Measurements from ENCODE around the gene ARHGEF7.
"Not testable (repeated sequence)": the region's sequence is repeated elsewhere in the genome, so short reads cannot be mapped to it uniquely, and the experiment has no call there.

Gene ARHGEF7

DNA sequence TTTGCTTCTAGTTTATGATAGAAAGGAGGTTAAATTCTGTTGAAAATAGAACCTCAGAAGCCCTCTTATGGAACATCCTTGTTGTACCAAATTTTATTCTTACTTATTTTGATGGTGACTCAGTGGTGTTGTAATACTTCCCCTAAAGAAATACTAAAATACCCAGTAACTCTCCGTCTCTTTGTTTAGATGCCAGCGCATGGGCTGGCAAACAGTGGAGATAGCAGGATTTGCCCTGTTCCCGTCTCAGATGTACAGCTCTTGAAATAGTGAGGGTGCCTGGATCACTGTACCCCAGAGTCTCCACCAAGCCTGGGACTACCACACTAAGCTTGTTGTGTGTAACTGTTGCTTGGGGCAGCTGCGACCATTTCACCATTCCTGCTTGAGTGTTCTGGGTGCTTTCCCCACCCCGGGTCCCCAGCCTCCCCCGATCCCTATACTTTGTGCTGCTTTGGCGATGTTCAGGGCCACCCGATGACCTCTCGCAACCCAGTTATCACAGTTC is 138.3 kb downstream of the ARHGEF7 start:
- no peak for DNase-seq (ENCODE audit: low read depth)

DNA sequence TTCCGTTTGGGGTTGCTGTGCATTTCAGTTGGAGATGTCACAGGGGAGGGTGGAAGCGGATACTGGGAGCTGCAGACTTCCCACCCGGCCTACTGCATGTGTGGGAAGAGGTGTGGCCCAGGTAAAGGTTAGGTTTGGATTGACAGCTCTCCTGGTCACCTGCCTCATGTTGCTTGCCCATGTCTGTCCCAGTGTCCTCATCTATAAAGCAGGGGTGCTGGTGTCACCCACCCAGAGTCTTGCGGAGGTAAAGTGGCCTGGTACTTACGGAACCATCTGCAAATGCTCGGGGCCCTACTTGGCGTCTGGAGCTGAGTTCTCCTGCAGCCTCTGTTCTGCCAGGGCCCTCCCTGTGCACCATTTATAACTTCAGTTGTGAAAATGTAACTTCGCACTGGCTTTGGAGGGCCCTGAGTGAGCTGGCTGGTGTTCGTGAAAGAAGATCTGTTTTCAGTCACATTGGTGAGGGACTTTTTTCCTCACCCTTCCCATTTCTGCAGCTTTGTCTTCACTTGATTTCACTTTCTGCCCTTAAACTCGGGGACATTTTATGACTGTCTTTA is 140.2 kb downstream of the ARHGEF7 start:
- DNase-seq (ENCODE audit: low read depth) = no peak

DNA sequence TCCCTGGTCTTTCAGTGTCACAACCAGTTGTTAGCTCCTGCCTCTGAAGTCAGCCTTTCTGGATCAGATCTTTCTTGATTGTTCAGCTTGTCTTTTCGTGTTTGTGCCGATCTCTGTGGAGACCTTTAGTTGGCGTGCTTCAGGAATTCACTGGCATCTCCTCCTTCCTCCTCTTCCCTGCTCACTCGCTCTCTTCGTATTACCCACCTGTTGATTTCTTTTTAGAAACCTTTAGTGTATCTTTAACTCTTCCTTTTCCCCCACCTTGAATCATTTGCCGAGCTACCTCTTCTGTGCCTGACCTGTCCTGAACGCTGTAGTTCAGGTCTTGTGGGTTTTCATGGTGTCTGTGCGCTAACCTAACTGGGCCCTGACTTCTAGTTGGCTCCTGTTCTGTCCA is 141.3 kb downstream of the ARHGEF7 start:
- no peak for DNase-seq (ENCODE audit: low read depth)

DNA sequence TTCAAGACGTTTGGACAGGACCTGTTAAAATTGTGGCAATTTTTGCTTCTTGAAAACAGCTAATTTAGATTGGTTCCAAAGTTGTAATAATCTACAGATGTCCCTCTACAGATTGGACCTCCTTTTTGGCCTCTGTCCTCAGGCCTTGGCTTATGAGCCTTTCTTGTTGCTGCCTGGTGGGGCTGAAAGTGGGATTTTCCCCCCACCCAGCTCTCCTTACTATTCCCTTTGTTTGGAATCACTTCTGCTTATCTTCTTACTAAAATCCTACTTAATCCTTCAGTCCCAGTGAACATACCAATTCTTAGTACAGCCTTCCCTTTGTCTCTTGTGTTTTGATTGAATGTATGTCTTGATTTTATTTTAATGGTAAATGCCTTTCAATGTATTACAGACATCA is 141.8 kb downstream of the ARHGEF7 start:
- DNase-seq (ENCODE audit: low read depth) = no peak

DNA sequence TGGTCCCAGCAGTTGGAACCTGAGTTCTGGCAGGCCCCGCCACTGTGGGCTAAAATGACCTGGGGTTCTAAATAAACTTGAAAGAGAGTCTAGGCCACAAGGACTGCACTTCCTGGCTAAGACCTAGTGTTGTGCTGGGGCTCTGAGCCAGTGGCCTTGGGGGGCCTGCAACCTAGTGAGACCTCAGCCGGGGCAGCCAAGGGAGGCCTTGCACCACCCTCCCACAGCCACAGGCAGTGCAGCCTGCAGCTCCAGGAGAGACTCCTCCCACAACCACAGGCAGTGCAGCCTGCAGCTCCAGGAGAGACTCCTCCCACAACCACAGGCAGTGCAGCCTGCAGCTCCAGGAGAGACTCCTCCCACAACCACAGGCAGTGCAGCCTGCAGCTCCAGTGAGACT is 142.8 kb downstream of the ARHGEF7 start:
- DNase-seq (ENCODE audit: low read depth) = not testable (repeated sequence)

DNA sequence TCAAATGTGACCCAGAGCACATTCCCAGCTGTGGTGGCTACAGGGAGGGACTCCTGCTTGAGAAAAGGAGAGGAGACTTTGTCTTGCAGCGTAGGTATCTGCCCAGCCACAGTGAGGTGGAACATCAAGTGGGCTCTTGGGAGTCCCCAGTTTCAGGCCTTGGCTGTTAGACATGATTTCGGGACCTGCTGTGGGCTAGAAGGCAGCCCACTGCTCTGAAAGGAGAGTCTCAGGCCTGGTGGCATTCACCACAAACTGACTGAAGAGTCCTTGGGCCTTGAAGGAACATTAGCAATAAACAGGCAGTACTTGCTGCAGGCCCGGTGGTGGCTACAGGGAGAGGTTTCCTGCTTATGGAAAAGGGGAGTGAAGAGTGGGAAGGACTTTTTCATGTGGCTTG is 143.5 kb downstream of the ARHGEF7 start:
- DNase-seq (ENCODE audit: low read depth) = no peak

DNA sequence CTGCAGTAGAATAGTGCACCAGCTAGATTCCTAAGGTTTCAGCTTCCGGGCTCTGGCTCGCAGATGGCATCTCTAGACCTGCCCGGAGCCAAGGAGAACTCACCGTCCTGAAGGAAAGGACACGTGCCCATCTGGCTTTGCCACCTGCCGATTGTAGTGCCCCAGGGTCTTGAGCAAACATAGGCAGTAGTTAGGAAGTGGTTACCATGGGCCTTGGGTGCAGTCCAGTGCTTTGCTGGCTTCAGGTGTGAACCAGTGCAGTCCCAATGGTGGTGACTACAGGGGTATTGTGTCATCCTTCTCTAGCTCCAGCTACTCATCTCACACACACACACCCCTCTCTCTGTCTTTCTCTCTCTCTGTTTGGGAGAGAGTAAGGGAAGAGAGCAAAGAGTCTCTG is 143.9 kb downstream of the ARHGEF7 start:
- DNase-seq (ENCODE audit: low read depth) = no peak

DNA sequence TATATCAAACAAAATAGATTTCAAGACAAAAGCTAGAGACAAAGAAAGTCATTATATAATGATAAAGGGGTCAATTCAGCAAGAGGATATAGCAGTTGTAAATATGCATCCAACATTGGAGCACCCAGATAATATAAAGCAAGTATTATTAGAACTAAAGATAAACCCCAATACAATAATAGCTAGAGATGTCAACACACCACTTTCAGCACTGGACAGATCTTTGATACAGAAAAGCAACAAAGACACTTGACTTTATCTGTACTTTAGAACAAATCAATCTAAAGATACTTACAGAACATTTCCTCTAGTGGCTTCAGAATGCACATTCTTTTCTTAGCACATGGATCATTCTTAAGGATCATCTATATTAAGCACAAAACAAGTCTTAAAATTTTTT is 146.2 kb downstream of the ARHGEF7 start:
- DNase-seq (ENCODE audit: low read depth) = no peak

DNA sequence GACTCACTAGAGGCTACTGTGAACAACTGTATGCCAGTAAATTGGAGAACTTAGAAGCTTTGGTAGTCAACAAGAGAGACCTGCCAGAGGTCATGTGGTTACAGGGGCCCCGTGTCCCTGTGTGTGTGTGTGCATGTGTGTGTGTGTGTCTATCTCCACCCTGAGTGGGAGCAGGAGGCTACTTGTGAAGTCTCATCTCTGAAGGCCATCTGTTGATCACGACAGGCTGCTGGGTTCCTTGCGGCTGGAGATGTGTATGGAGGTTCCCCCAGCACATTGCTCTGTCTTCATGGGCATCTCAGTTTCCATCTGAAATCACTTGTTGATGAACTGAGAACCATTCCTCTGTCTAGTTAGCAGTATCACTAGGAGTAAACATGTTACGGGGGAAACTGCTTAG is 147.2 kb downstream of the ARHGEF7 start:
- DNase-seq (ENCODE audit: low read depth) = no peak

DNA sequence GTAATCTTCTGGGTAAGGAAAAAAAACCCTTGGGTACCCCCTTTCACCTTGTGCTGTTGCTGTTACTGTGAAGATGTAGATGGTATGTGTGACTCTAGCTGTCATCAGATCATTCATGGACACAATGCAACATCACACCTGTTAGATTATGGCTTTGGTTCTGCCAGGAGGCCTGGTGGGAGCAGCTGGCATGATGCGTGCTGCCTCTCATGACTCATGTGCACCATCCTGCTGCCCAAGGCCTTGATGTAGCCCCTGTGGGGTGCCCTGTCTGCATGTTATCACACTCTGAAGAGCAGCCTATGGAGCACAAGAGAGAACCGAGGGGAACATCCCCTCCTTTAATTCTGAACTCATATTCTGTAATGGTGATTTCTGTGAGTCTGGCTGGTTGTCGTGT is 147.6 kb downstream of the ARHGEF7 start:
- no peak for DNase-seq (ENCODE audit: low read depth)

DNA sequence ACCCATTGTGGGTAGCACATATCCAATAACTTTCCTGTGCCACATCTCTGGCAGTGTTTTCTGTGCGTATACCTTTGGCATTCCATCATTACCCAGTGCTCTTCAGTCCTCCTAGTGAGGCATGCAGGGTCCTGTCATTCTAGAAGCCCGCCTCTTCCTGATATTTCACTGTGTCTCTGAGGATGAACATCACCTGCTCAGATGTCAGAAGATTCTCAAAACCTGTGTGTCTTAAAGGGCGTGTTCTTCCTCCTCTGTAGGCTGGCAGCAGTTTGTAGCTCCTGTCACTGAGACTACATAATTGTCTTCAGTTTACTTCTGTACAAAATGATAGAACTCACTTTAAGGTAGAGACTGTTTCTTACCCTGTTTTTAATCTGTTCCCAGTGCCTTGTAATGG is 148.5 kb downstream of the ARHGEF7 start:
- DNase-seq (ENCODE audit: low read depth) = no peak

DNA sequence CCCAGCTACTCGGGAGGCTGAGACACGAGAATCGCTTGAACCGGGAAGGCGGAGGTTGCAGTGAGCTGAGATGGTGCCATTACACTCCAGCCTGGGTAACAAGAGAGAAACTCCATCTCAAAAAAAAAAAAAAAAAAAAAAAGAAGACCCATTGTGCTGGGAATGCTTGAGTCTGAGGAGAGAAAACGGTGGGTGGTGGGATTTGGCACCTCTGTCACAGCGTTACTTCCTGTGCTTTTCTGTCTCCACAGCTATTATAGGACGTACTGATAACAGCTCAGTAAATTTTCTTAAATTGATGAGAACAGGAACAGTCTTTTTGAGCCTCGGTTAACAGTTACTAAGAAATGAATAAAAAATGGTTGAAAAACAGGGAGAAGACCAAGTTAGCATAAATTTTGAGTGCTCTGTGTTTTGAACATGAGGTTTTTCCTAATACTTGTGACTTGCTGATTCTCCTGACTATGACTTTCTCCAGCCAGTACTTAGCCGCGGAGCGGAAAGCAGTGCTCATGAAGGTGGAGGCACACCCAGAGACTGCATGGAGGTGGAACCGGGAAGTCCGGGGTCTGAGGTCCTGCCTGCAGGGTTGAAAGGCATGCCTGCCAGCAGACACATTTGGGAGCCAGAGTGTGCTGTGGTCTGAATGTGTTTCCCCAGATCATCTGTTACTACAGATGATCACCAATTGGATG is 150.0 kb downstream of the ARHGEF7 start:
- no peak for DNase-seq (ENCODE audit: low read depth)

DNA sequence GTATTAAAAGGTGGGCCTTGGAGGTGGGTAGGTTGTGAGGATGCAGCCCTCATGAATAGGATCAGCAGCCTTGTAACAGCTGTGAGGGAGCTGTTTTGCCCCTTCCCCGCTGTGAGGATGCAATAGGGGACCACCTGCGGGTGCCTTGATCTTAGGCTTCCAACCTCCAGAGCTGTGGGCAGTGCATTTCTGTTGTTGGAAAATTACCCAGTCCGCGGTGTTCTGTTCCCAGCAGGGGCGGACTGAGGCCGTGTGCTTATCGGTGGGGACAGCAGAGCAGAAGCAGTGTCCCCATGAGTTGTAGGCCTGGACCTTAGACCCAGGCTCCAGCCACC is 150.6 kb downstream of the ARHGEF7 start:
- DNase-seq (ENCODE audit: low read depth) = no peak

DNA sequence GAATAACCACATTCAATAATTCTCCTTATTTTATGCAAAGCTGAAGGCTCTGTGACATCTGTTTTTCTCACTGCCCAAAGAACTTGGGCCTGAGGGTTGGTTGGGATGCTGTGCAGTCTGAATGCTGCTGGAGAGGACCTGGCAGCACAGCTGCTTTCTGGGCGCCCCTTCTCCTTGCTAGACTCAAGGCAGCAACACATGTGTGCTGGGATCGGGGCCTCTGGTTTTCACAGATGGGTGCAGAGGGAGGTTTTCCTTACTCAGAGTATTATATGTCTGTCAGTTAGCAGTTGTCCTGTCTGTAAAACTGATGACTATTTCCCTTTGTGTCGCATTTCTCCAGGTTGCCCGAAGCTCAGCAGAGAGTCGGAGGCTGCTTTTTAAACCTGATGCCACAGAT is 152.1 kb downstream of the ARHGEF7 start:
- DNase-seq (ENCODE audit: low read depth) = no peak

DNA sequence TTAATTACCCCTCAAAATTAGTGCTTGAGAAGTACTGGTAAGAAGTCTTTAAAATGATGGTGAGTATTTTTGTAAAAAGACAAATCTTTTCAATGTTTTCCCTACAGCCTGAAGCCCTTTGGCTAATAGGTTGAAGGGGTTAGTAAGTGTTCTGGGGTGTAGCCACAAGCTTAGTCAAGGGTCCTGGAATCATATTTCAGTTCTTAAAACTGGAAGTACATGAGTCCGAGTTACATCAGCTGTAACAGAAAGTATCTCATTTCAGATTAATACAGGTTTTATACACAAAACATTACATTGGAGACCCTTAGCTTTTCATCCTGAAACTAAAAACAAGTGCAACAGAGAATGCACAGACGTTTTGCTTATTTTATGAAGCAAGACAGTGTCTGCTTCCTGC is 152.7 kb downstream of the ARHGEF7 start:
- no peak for DNase-seq (ENCODE audit: low read depth)

DNA sequence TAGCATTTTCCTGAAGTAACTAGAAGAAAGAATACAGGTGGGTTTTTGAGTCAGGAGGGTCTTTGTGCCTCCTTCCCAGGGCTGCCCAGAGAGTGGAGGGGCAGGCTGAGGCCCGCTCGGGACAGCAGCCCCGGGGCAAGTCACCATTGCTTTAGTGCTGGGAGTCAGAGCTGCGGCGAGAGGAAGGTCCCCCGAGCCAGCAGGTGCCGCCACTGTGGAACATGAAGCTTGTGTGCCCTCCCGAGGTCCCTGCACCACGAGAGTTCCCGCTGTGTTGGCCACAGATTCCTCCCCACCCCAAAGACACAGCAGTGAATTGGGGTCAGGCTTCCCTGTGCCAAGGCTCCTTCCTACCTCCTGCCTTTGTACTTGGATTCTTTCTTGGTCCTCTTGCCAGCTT is 154.4 kb downstream of the ARHGEF7 start:
- no peak for DNase-seq (ENCODE audit: low read depth)

DNA sequence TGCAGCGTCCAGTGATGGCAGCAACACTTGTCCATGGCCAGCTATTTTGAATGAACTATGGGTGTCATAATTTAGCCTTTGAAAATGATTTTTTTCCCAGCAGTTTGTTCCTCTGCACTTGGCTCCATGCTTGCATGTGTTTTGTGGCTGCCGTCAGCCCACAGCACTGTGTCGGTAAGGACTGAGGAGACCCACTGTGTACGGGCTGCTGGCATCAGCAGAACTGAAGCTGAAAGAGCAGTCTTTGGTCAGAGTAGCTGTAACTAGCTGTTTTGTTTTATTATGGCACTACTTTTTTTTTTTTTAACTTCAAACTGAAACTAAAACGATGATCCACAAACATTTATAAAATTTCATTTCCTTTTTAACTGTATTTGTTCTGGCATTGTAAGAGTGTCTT is 155.0 kb downstream of the ARHGEF7 start:
- no peak for DNase-seq (ENCODE audit: low read depth)

DNA sequence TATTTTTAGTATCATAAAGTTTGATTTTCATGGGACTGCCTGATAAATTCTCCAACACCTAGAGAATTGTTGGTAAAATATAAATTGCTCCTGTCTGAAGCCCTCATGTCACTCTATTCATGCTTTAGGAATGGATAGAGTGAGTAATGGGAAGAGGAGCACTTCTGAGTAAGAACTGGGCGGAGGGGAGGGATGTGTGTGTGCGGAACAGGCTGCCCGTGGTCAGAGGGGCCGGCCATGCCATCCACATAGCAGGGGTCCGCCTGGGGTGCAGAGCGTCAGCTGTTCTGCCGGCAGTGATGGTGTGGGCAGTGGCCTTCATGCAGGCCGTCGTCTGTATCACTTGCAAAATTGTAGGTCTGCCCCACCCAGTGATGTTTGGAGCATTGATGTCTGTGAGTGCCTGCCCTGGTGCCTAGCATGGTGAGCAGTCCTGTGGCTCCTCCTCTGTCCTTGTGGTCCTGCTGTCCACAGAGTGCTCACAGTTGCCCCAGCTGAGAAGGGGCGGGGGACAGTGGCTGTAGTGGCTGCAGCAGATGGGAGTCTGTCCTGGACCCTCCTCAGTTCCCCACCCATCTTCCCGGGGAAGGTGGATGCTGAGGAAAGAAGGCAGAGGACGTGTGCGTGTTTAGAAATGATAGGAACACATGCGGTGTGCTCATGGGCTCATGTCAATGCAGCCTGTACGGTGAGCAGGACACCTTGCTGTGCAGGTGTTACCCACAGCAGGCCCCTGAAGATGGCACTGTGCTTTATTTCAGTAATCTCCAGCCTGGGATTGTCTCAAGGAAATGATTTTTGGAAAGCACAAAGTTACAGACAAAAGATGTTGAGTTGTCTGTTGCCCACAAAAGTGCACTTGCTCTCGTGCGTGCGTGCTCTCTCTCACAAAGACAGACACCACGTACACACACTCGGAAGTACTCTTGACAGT is 155.9 kb downstream of the ARHGEF7 start:
- DNase-seq (ENCODE audit: low read depth) = no peak

DNA sequence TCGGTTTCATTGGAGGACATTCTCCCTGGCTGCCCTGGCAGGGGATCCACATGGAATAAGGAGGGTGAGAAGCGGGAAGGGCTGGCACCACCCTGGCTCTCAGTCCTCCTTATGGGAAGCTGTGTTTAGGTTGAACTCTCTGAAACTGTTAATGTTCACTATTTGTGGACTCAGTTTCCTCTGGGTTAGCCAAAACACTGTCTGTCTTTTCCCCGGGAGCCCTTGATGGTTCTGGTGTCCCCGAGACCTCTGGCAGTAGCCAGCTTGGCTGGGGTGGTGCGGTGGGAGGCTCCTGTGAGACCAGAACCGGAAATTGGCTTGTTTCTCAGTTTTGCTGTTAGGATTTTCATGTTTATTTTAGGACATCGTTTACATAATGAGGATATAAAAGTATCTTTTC is 157.0 kb downstream of the ARHGEF7 start:
- no peak for DNase-seq (ENCODE audit: low read depth)

DNA sequence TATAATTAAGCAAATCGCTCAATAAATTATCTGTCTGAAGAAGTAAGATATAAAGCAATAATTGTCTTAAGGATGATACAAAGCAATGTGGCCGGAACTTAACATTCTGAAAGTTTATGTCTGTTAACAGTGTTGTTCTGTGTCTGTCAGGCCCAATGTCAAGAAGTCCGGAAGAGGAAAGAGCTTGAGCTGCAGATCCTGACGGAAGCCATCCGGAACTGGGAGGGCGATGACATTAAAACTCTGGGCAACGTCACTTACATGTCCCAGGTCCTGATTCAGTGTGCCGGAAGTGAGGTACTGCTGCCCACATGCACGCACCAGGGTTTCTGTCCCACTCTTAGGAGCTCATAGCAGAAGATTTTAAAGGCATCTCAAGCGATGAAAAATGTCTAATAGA is 160.3 kb downstream of the ARHGEF7 start:
- DNase-seq (ENCODE audit: low read depth) = no peak

DNA sequence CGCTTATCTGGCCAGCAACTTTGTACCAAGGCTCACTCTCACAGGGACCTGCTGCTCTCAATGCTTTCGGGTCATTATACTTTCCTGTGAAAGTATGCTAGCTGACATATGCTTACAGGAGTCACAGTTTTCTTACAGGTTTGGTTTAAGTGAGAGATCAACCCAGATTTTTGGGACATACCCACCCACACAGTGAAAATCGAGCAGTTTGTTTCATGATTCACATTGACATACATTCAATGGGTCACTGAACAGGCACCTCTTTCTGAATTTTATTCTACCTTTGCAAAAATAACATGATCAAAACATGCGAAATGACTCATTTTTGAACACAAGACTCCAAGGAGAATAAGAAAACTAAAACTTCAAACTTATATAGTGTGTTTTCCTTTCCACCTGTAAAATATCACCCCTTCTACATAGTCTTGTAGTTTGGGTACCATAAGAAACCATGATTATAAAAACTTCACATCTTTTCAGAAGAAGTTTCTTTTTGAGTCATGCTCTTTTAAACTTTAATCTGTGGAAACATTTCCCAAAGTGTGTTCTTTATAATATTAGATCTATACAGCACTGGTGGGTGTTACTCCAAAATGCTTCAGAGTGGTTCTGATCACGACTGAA is 161.0 kb downstream of the ARHGEF7 start:
- no peak for DNase-seq (ENCODE audit: low read depth)

DNA sequence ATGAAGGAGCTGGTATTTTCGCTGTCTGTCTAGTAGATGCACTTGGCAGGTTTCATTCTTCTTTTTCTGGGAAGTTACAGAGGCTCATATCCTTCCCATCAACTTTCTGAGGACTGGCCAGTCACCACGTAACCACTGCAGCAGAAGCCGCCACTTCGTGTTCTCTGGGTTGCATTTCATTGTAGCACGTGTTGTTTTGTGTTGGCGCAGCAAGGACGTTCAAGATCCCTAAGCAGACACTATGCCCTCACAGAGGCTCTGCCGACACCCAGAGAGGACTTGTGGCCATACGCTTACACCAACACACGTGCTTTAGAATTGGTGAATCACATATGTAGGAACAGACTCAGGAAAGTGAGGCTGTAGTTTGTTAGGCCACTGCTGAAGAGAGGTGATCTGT is 163.1 kb downstream of the ARHGEF7 start:
- DNase-seq (ENCODE audit: low read depth) = no peak

Data from stimulated activated CD8-positive, alpha-beta memory T cell treated with anti-CD3 and anti-CD28 coated beads, Interleukin-12 subunit alpha, Interleukin-12 subunit beta, amount 100 ng/mL, for 1 hour (primary cell).